ENCODE measurements around the gene MCU.

MCU gene

DNA sequence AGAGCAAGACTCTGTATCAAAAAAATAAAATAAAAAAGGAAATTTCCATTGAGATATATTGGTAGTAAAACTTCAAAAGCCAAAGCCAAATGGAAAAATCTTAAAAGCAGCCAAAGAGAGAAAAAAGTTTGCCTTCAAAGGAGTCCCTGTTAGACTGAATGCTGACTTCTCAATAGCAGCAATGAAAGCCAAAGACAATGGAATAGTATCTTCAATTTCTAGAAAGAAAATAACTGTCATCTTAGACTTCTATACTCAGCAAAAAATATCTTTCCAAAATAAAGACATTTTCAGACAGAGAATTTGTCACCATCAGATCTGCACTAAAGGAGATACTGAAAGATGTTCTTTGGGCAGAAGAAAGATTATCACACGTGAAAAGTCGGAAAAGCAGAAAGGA, 187.3 kb downstream of the MCU start:
- peaks cover 42% of the 10 kb centered on the region for H3K36me3 ChIP-seq
- TF ChIP-seq CTCF (IDR thresholded peaks at IDR 0.05): no peak
- no peaks in the 10 kb centered on the region for H3K4me1 ChIP-seq (ENCODE audit: control insufficient read depth in 1 of 2, insufficient read depth in 1 of 2, low read depth in 1 of 2, low read length in 1 of 2)

DNA sequence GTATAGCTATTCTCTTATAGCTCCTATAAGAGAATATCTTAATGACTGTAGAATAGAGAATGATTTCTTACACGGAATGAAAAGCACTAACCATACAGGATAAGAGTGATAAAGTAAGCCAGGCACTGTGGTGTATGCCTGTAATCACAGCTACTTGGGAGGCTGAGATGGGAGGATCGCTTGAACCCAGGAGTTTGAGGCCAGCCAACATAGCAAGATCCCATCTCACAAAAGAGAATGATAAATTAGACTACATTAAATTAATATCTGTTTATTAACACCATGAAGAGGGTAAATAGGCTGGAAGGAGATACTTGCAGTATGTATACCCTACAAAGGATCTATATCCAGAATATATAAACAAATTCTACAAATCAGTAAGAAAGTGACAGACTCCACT, 189.3 kb downstream of the MCU start:
- H3K27ac ChIP-seq: no peak overlapping the region
- no peaks in the 10 kb centered on the region for H3K9me3 ChIP-seq
- TF ChIP-seq CTCF (IDR thresholded peaks at IDR 0.05): no peak
- H3K4me1 ChIP-seq (ENCODE audit: control insufficient read depth in 1 of 2, insufficient read depth in 1 of 2, low read depth in 1 of 2, low read length in 1 of 2): peaks cover under 1 to 2% of the 10 kb centered on the region in 2 experiments
- peaks cover 54% of the 10 kb centered on the region for H3K36me3 ChIP-seq
- H3K27me3 ChIP-seq: no peaks in the 10 kb centered on the region
- no peak overlapping the region for H3K4me3 ChIP-seq (ENCODE audit: low read depth in 1 of 2, low read length in 1 of 2)

More for the DNA sequence above, 187.3 kb downstream of the MCU start:
- H3K9me3 ChIP-seq: no peaks in the 10 kb centered on the region
- no peak overlapping the region for H3K4me3 ChIP-seq (ENCODE audit: low read depth in 1 of 2, low read length in 1 of 2)
- H3K27me3 ChIP-seq: no peaks in the 10 kb centered on the region
- H3K27ac ChIP-seq: no peak overlapping the region

GRCh38 chr10:72883861-72884260, 191.9 kb downstream of the MCU start:
- no peak overlapping the region for H3K4me3 ChIP-seq (ENCODE audit: low read depth in 1 of 2, low read length in 1 of 2)
- TF ChIP-seq CTCF (IDR thresholded peaks at IDR 0.05): no peak
- peaks cover 52% of the 10 kb centered on the region for H3K36me3 ChIP-seq

DNA sequence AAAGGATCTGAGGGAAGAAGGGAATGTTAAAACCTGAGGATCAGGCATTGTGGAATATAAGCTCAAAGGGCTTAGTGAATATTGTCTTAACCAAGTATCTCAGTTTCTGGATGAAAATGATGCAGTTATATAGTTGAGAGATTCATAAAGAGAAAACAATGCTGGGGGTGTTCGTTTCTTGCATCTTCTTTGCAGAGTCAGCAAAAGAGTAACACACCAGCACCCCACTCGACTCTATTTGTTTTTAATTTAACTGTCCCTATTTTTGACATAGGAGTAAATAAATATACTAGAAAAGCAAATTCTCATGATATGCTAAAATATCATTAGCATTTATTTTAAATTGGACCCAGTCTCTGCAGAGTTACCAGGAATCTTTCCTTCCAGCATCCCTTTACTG, 194.0 kb downstream of the MCU start:
- Histone ChIP-seq H3K4me3 (ENCODE audit: low read depth in 1 of 2, low read length in 1 of 2) (no peak overlapping the region), H3K36me3 (peaks cover 53% of the 10 kb centered on the region), H3K9me3 (no peaks in the 10 kb centered on the region), H3K4me1 (ENCODE audit: control insufficient read depth in 1 of 2, insufficient read depth in 1 of 2, low read depth in 1 of 2, low read length in 1 of 2) (peaks cover 14 to 16% of the 10 kb centered on the region in 2 experiments), H3K27me3 (no peaks in the 10 kb centered on the region), H3K27ac (peak overlapping the region; percentile 76)
- no peak for TF ChIP-seq CTCF (IDR thresholded peaks at IDR 0.05)

More at GRCh38 chr10:72883861-72884260, 191.9 kb downstream of the MCU start:
- no peak overlapping the region for H3K27ac ChIP-seq
- H3K27me3 ChIP-seq: no peaks in the 10 kb centered on the region
- peaks cover 14 to 16% of the 10 kb centered on the region in 2 experiments for H3K4me1 ChIP-seq (ENCODE audit: control insufficient read depth in 1 of 2, insufficient read depth in 1 of 2, low read depth in 1 of 2, low read length in 1 of 2)
- no peaks in the 10 kb centered on the region for H3K9me3 ChIP-seq

GRCh38 chr10:72886621-72887020, 194.7 kb downstream of the MCU start:
- Histone ChIP-seq H3K36me3 (peaks cover 53% of the 10 kb centered on the region), H3K4me1 (ENCODE audit: control insufficient read depth in 1 of 2, insufficient read depth in 1 of 2, low read depth in 1 of 2, low read length in 1 of 2) (peaks cover 14 to 16% of the 10 kb centered on the region in 2 experiments), H3K27me3 (no peaks in the 10 kb centered on the region), H3K27ac (peak overlapping the region; percentile 76), H3K9me3 (no peaks in the 10 kb centered on the region), H3K4me3 (ENCODE audit: low read depth in 1 of 2, low read length in 1 of 2) (peak overlapping the region in 1 of 2 experiments; percentile 43)
- no peak for TF ChIP-seq CTCF (IDR thresholded peaks at IDR 0.05)

GRCh38 chr10:72887043-72887442, 195.1 kb downstream of the MCU start:
- TF ChIP-seq CTCF (IDR thresholded peaks at IDR 0.05): no peak

More at GRCh38 chr10:72887043-72887442, 195.1 kb downstream of the MCU start:
- Histone ChIP-seq H3K27ac (peak overlapping the region; percentile 76), H3K36me3 (peaks cover 53% of the 10 kb centered on the region), H3K4me1 (ENCODE audit: control insufficient read depth in 1 of 2, insufficient read depth in 1 of 2, low read depth in 1 of 2, low read length in 1 of 2) (peaks cover 14 to 16% of the 10 kb centered on the region in 2 experiments), H3K4me3 (ENCODE audit: low read depth in 1 of 2, low read length in 1 of 2) (peak overlapping the region; percentile 12 to 43), H3K9me3 (no peaks in the 10 kb centered on the region), H3K27me3 (no peaks in the 10 kb centered on the region)
